Endothelial cell of umbilical vein (primary cell): ENCODE measurements around the gene RCOR1. TPM values are rescaled to one million over a fixed set of nuclear protein-coding genes. Genes with fewer than 3 reads are reported as not detected.

Source experiments
- BruUV-seq: library from RNA; stranded (reverse); fragments of 400-500 nt; replicated peaks from 2 replicates; lab custom pipeline; 2021; lab: Mats Ljungman, UMichigan
- CTCF ChIA-PET: fragments of 300-600, 350-600 bp; sonication (Branson Sonifier 250); formaldehyde crosslinking; loops from one replicate; lab custom pipeline; 2021; ENCODE audit warnings: antibody characterized with exemption, inconsistent platforms; lab: Charles Lee
- POLR2A ChIA-PET: fragments of 300-600, 350-600 bp; sonication (Branson Sonifier 250); formaldehyde crosslinking; loops from one replicate; lab custom pipeline; 2021; ENCODE audit warnings: antibody characterized with exemption, inconsistent platforms; lab: Charles Lee
- DNase-seq: peaks from one replicate; pipeline ENCODE4 v3.0.0-alpha.2; 2011; ENCODE audit warnings: low read depth, low spot score
- FAIRE-seq: peaks from 2 replicates; lab custom pipeline; 2011; peaks lifted over from hg19 to GRCh38; lab: Jason Lieb, UNC
- H2AFZ ChIP-seq: 2 replicates; pipeline ENCODE4 v1.6.0; 2012; ENCODE audit warnings: low read depth, low read length, control low read depth, inconsistent platforms
- H3K27ac ChIP-seq: 2 replicates; pipeline ENCODE4 v1.5.1; 2011; ENCODE audit warnings: low read depth, mild to moderate bottlenecking, control low read depth, low read length, moderate library complexity; ENCODE audit not compliant: insufficient read depth
- H3K27me3 ChIP-seq, 2 experiments: 2 replicates each; pipeline versions ENCODE4 v1.6.0 to v1.6.1; 2011; ENCODE audit warnings: low read length in 2 of 2, mixed read lengths in 1 of 2; ENCODE audit not compliant: control insufficient read depth in 2 of 2, insufficient read depth in 2 of 2
- H3K36me3 ChIP-seq, 2 experiments: 2 replicates in 1 of 2; 3 replicates in 1 of 2; pipeline ENCODE4 v1.5.1; 2011; ENCODE audit warnings: low read length in 2 of 2, mild to moderate bottlenecking in 1 of 2, moderate library complexity in 1 of 2; ENCODE audit not compliant: control insufficient read depth in 2 of 2, insufficient read depth in 2 of 2; ENCODE audit errors: extremely low read depth in 1 of 2
- H3K4me1 ChIP-seq: 3 replicates; pipeline ENCODE4 v1.5.1; 2011; ENCODE audit warnings: mild to moderate bottlenecking, low read length; ENCODE audit not compliant: control insufficient read depth, insufficient read depth; ENCODE audit errors: extremely low read depth
- H3K4me2 ChIP-seq: 2 replicates; pipeline ENCODE4 v1.6.1; 2011; ENCODE audit warnings: low read length, control low read depth, mixed read lengths; ENCODE audit not compliant: insufficient read depth
- H3K4me3 ChIP-seq, 3 experiments: fragments of 200-600 bp in 1 of 3; sonication (generic), shearing (Covaris generic) in 1 of 3; replicated peaks in 1 of 3; 2 replicates each; pipeline ENCODE4 v1.5.1; 2011 to 2016; ENCODE audit warnings: control low read depth in 3 of 3, low read length in 3 of 3, mild to moderate bottlenecking in 2 of 3, inconsistent platforms in 1 of 3, low read depth in 1 of 3, moderate library complexity in 1 of 3; ENCODE audit not compliant: insufficient read depth in 1 of 3
- H3K79me2 ChIP-seq: 2 replicates; pipeline ENCODE4 v1.6.0; 2012; ENCODE audit warnings: low read length, inconsistent platforms; ENCODE audit not compliant: control insufficient read depth, insufficient read depth
- H3K9ac ChIP-seq: replicated peaks from 2 replicates; pipeline ENCODE3; 2011; ENCODE audit warnings: low read length, control low read depth; ENCODE audit not compliant: insufficient read depth; ENCODE audit errors: extremely low read depth
- H3K9me1 ChIP-seq: replicated peaks from 3 replicates; pipeline ENCODE4 v1.6.0; 2011; ENCODE audit warnings: mild to moderate bottlenecking, low read length; ENCODE audit not compliant: control insufficient read depth, insufficient read depth; ENCODE audit errors: extremely low read depth
- H3K9me3 ChIP-seq: replicated peaks from 2 replicates; pipeline ENCODE4 v1.5.1; 2012; ENCODE audit warnings: low read length, inconsistent platforms; ENCODE audit not compliant: control insufficient read depth, insufficient read depth
- H4K20me1 ChIP-seq: replicated peaks from 2 replicates; pipeline ENCODE3; 2011; ENCODE audit warnings: mild to moderate bottlenecking, low read length; ENCODE audit not compliant: control insufficient read depth, insufficient read depth; ENCODE audit errors: extremely low read depth
- EZH2 ChIP-seq: IDR thresholded peaks from 2 replicates; pipeline ENCODE4 v1.6.1; 2012; ENCODE audit warnings: borderline replicate concordance, low read depth, mild to moderate bottlenecking, moderate library complexity, low read length, inconsistent platforms; ENCODE audit not compliant: severe bottlenecking
- FOS ChIP-seq: IDR thresholded peaks from 2 replicates; pipeline ENCODE4 v1.6.1; 2011; ENCODE audit warnings: mild to moderate bottlenecking, low read length, moderate library complexity, borderline replicate concordance; ENCODE audit not compliant: insufficient read depth
- GATA2 ChIP-seq: IDR thresholded peaks from 2 replicates; pipeline ENCODE4 v1.7.0; 2011; ENCODE audit warnings: low read depth, mild to moderate bottlenecking, moderate library complexity, mixed read lengths, low read length; ENCODE audit not compliant: insufficient read length, insufficient read depth
- JUN ChIP-seq: IDR thresholded peaks from 2 replicates; pipeline ENCODE4 v1.6.1; 2011; ENCODE audit warnings: borderline replicate concordance, low read depth; ENCODE audit not compliant: insufficient read length, insufficient read depth
- MAX ChIP-seq: IDR thresholded peaks from 2 replicates; pipeline ENCODE4 v1.6.1; 2011; ENCODE audit not compliant: insufficient read depth, insufficient read length
- MYC ChIP-seq: IDR thresholded peaks from one replicate; pipeline ENCODE4 v1.6.1; 2011; ENCODE audit warnings: mild to moderate bottlenecking, low read depth, low read length
- POLR2A ChIP-seq: IDR thresholded peaks from 2 replicates; pipeline ENCODE4 v1.6.1; 2012; ENCODE audit warnings: low read depth, mild to moderate bottlenecking, control low read depth, low read length
- POLR2AphosphoS5 ChIP-seq: IDR thresholded peaks from 2 replicates; pipeline ENCODE4 v1.6.1; 2012; ENCODE audit warnings: low read depth, mild to moderate bottlenecking, control low read depth, low read length, moderate library complexity; ENCODE audit not compliant: insufficient read depth
- dilution Hi-C: fragments of 300-500 bp; cut with MboI; formaldehyde crosslinking; loops from one replicate; pipeline ENCODE4 v1.15.0; 2019; ENCODE audit warnings: low sequenced_read_pairs; ENCODE audit not compliant: extremely low pct_ligation_motif_present
- intact Hi-C: fragments of 100-400 bp; cut with micrococcal nuclease; formaldehyde crosslinking; loops from one replicate; pipeline ENCODE4 v1.10.0; 2022
- polyA plus RNA-seq, 4 experiments: library from polyadenylated mRNA; depleted of rRNA in 3 of 4; stranded (reverse) in 3 of 4; unstranded in 1 of 4; fragments of >200 nt; gene quantifications; 2 replicates each; pipeline versions ENCODE4 v1.2.1 to v1.2.3, GENCODE V29; 2011 to 2012; ENCODE audit warnings: missing spikeins in 1 of 4
- total RNA-seq: library from RNA; stranded (reverse); gene quantifications from 2 replicates; pipeline ENCODE4 v1.2.3, GENCODE V29; 2021
- TF ChIP-seq, protein P1 (sequence below), 2 donors: IDR thresholded peaks; 1 replicate in 1 of 2; 2 replicates in 1 of 2; pipeline ENCODE4 v1.5.1; 2011; ENCODE audit warnings: low read length in 2 of 2, mild to moderate bottlenecking in 2 of 2, moderate library complexity in 2 of 2, control low read depth in 1 of 2, inconsistent platforms in 1 of 2, low read depth in 1 of 2; ENCODE audit not compliant: insufficient read depth in 1 of 2; ENCODE audit errors: extremely low read depth in 1 of 2

RCOR1 gene
- total and polyA plus RNA-seq, 2 donors (not counting 3 experiments of a cell fraction or from before 2014, with no cell fraction given): 15.6 to 32.2 TPM

DNA sequence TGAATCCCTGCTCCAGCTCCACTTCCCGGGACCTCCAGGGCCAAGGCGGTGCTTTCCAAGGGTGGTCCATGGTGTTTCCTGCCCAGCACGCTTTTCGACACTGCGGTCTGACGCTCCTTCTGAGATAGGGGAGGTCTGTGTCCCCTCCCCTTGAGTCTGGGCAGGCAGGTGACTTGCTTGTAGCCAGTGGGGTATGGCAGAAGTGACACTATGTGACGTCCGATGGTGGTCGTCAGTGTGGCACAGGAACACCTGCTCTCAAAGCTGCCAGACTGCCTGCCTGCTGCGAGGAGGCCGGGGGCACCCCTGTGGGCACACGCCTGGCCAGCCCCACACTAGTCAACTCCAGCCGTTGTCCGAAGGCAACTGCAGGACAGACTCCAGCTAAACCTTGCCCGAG is 168.8 kb downstream of the RCOR1 start:
- Histone ChIP-seq H4K20me1 (no peaks in the 10 kb centered on the region), H3K79me2 (no peaks in the 10 kb centered on the region), H3K9me1 (no peaks in the 10 kb centered on the region), H3K9me3 (no peaks in the 10 kb centered on the region), H3K27me3 (peaks cover 11 to 15% of the 10 kb centered on the region in 2 experiments), H3K9ac (no peak overlapping the region), H2AFZ (no peak overlapping the region), H3K4me3 (no peak overlapping the region), H3K27ac (no peak overlapping the region), H3K4me2 (no peak overlapping the region), H3K4me1 (no peaks in the 10 kb centered on the region), H3K36me3 (no peaks in the 10 kb centered on the region)
- ChIA-PET CTCF (interaction anchor here (1.1 kb wide), 2 partner anchors 14 to 116 kb away, joined by 3 read pairs; no protein-coding TSS in a partner anchor), POLR2A (no interaction called here)
- no peak for FAIRE-seq
- dilution Hi-C loops (no loop called here), intact Hi-C loops (no loop called here)
- no peak for DNase-seq
- TF ChIP-seq FOS: no peak
- no peak for TF ChIP-seq MAX
- no peak for TF ChIP-seq GATA2
- TF ChIP-seq, protein P1, sequence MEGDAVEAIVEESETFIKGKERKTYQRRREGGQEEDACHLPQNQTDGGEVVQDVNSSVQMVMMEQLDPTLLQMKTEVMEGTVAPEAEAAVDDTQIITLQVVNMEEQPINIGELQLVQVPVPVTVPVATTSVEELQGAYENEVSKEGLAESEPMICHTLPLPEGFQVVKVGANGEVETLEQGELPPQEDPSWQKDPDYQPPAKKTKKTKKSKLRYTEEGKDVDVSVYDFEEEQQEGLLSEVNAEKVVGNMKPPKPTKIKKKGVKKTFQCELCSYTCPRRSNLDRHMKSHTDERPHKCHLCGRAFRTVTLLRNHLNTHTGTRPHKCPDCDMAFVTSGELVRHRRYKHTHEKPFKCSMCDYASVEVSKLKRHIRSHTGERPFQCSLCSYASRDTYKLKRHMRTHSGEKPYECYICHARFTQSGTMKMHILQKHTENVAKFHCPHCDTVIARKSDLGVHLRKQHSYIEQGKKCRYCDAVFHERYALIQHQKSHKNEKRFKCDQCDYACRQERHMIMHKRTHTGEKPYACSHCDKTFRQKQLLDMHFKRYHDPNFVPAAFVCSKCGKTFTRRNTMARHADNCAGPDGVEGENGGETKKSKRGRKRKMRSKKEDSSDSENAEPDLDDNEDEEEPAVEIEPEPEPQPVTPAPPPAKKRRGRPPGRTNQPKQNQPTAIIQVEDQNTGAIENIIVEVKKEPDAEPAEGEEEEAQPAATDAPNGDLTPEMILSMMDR (IDR thresholded peaks at IDR 0.05; ENCODE audit: extremely low read depth in 1 of 2, insufficient read depth in 1 of 2, low read depth in 1 of 2, low read length in 2 of 2): no peak
- no peak for TF ChIP-seq MYC
- no peak for TF ChIP-seq POLR2AphosphoS5
- TF ChIP-seq POLR2A: no peak
- no peak for TF ChIP-seq JUN
- no peak for TF ChIP-seq EZH2
- BruUV-seq: no TSS peak
